GM19035 (cell line): ENCODE measurements around the gene TRIML2.

ENCODE experiments used
- ATAC-seq: cut with Tn5 transposase; IDR thresholded peaks from one replicate; pipeline ENCODE4 v1.9.1; 2021; ENCODE audit not compliant: unreplicated experiment

The TRIML2 gene

DNA sequence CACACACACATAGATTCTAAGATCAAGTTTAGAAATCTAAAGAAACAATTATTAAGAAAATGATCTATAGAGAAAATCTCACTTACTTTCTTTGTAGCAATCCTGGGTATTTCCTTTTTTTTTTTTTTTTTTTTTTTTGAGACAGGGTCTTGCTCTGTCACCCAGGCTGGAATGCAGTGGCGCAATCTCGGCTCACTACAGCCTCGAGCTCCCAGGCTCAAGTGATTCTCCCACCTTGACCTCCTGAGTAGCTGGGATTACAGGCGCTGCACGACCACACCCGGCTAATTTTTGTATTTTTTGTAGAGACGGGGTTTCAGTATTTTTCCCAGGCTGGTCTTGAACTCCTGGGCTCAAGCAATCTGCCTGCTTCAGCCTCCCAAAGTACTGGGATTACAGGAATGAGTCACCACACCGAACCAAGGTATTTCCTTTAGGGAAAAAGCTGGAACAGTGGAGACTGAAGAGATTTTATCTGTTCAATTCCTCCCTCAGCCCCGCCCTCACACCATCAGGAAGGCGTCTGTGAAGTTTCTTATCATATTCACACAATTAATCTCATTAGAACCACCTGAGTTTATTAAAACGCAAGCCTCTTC, at the start of gene TRIML2:
TRIML2 (minus strand) TSS at position 447 of the 599 bp plus-strand sequence. CDS start 4,235 bp downstream, outside the sequence.
- ATAC-seq, result no peak

DNA sequence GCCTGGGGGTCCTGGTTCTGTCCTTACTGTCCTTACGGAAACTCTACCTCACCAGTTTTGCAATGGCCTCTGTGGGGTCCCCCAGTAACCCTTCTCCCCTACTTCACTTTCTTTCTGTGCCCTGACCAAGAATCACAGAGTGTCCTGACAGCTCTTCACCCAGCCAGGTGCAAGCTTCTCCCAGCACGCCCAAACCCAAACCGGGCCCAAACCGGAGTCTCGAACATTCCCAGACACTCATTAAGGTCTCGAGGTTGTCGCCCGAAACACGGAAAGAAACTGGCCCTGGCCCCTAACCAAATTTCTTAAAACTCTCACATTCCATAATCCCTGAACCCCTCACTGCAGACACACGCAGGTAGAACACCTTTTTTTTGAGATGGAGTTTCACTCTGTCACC, 48.9 kb upstream of the TRIML2 start:
- ATAC-seq, result no peak

- no peak for ATAC-seq
These were observed 45.4 kb upstream of the TRIML2 start for GRCh38 chr4:188154668-188155405.

GRCh38 chr4:188147776-188148175, 38.4 kb upstream of the TRIML2 start:
- ATAC-seq, result no peak

GRCh38 chr4:188147176-188147575, 37.8 kb upstream of the TRIML2 start:
- no peak for ATAC-seq

DNA sequence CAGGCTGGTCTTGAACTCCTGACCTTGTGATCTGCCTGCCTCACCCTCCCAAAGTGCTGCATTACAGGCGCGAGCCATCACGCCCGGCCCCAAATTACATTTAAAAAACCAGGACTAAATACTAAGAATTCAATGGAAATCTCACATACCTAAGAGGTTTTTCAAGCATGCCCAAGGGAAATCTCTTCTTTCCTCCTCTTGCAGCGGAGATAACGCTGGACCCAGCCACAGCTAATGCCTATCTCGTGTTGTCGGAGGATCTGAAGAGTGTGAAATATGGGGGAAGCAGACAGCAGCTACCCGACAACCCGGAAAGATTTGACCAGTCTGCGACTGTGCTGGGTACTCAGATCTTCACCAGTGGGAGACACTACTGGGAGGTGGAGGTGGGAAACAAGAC, 37.2 kb upstream of the TRIML2 start:
- ATAC-seq, result no peak

DNA sequence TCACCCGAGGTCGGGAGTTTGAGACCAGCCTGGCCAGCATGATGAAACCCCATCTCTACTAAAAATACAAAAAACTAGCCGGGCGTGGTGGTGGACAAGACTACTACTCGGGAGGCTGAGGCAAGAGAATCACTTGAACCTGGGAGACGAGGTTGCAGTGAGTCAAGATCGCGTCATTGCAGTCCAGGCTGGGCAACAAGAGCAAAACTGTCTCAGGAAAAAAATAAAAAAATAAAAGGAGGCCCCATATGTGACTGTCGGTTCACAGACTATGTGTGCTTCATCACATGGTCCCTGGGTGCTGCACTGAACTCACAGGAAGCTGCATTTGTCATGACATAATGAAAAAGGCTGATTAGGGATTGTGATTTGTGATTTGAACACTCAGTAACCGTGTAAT, 36.2 kb upstream of the TRIML2 start:
- no peak for ATAC-seq

DNA sequence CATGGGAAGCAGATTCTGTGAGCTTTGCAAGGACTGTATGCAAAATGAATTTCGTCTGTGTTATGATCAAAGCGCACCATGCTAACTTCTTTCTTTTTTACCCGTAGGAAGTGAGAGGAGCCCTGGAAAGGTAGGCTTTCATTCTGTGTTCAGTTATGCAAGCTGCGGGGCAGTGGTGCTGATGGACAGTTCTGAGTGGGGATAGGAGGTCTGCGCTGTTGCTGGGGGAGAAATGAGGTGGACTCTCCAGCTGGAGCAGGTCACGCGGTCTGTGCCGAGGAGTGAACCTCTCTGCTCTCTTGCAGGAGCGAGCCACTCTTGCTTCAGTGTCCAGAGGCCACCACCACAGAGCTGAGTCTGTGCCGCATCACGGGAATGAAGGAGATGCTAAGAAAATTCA, 34.3 kb upstream of the TRIML2 start:
- no peak for ATAC-seq

GRCh38 chr4:188139671-188140070, 30.3 kb upstream of the TRIML2 start:
- ATAC-seq, result no peak

DNA sequence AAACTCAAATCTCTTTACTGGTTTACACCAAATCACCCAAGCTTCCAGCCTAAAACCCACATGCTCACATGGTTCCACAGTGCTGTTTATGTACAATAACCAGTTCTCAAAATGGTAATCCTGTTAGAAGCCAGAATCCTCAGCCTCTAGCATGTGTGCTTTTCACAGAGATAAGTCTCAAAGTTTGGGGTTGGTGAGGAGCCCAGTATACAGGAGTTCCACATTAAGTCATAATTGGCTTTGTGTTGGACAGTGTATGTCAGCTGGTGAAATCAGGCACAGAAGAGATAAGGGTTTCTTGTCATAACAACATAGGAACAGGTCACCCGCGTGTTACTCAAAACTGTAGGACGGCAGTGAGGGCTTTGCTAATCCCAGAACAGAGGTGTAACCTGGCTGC, 29.7 kb upstream of the TRIML2 start, which contains the start of gene TRIML1:
TRIML1 (plus strand) TSS at position 301 of the 400 bp plus-strand sequence. CDS start 118 bp downstream, outside the sequence.
- ATAC-seq, result no peak

DNA sequence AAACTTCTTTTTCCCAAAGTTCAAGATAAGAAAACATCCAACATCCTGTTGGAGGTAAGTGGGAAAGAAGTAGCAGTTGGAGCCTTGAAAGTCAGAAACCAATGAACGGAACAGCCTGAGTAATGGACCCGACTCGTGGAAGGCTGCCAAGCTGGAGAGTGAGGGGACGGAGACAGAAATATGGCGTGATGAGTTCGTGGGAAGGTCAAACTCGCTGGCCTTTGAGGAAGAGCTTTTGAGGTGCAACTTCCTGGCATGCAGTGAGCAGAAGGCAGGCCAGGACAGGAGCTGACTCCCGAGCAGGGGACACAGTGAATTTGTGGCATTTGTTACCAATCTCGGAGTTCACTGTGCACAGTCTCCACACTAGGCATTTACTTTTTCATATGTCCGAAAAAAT, 28.8 kb upstream of the TRIML2 start:
- no peak for ATAC-seq

DNA sequence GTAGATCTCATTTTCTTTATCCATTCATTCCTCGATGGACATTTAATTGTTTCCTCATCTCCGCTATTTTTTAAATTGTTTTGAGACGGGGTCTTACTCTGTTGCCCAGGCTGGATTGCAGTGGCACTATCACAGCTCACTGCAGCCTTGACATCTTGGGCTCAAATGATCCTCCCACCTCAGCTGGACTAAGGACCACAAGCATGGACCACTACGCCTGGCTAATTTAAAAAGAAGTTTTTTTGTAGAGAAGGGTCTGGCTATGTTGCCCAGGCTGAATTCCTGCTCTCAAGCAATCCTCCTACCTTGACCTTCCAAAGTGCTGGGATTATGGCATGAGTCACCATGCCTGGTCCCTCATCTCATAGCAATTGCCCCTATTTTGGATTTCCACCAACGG, 22.8 kb upstream of the TRIML2 start:
- ATAC-seq, result no peak

GRCh38 chr4:188130355-188130754, 21.0 kb upstream of the TRIML2 start:
- no peak for ATAC-seq

- ATAC-seq, result no peak
These were observed 17.9 kb upstream of the TRIML2 start for GRCh38 chr4:188127214-188127874.

- ATAC-seq, result no peak
These were observed 12.1 kb upstream of the TRIML2 start for GRCh38 chr4:188121530-188121929.

GRCh38 chr4:188117631-188118324, 8.4 kb upstream of the TRIML2 start:
- ATAC-seq, result no peak

DNA sequence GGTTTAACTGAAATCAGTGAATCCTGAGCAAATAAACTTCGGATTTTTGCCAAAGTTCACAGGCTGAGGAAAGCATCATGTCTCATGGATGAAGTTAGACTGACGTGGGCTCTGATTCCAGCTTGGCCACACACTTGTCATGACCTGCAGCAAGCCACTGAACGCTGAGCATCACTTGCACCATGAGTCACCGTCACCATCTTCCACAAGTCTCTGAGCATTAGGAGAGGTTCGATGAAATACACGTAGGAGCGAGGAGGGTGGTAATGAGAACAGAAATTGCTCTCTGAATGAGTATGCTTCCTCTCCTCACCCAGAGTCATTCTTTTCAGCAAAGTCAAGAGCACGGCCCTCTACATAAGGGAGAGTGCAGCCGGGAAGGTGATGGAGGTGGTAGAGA, 3.8 kb upstream of the TRIML2 start:
- ATAC-seq, result no peak

DNA sequence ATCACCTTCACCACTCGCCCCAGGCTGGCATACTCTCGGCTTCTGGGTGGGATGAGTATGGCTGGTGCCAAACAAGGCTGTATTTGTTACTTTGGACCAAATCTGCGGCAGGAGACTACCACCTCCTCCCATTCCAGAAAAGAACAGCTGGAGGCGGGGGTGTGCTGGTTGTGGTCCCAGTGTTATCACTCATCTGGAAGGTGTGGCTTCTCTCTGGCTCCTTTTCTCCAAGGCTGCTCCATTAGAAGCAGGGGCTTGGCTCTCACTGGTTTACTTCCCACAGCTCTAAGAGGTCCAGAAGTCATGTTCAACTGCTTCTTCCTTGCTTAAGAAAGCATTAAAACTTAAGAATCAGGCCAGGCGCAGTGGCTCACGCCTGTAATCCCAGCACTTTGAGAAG, 2.6 kb upstream of the TRIML2 start:
- no peak for ATAC-seq

DNA sequence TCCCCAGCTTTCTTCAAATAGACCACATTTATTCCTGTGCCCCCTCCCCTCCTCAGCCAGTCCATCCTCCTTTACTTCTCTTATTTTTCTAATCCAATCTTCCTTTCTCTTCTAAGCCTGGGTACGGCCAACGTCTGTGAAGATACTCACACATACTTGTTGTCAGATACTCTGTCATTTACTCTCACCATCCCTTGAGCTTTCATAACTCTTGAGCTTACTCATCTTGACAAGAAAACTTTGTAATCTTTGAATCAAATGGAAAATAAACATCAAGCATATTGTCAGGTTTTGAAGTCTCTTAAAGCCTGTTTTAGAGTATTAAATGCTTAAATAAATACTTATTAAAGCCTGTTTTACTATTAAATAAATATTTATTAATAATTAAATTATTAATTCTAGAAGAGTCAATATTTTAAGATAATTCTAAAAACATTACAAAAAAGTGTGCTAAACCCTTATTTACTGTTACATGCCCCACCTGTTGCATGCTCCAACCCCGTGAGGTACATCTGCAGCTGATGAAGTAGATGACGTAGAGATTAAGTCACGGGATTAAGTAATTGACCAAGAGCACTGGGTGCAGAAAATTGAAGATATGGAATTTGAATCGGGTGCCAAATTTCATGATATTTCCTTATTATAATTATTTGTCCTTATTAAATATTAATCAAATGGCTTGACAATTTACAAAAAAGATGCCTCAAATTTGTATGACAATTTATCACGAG, 1.5 kb upstream of the TRIML2 start:
- ATAC-seq, result no peak

DNA sequence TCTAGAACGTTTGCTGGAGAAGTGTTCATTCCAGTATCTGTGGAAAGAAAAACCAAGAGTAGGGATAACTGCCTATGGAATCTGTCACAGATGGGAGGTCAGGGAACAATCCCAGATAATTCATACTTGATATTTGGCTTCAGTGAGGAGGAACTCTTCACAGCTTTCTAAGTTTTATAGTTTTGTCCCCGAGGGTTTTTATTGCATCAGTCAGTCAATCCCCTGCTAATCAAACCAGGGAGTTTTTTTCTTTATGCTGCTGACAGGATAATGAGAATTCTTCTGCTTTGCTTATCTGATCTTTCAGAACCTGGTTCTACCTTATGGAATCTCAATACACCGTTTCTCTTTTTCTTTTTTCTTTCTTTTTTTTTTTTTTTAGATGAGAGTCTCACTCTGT, 633 bp upstream of the TRIML2 start:
- no peak for ATAC-seq
